Esophagus muscularis mucosa (tissue), 4 donors: ENCODE data around the gene ZDHHC13.

Experiments
- EP300 ChIP-seq: sonication (generic); formaldehyde crosslinking; IDR thresholded peaks from one replicate; pipeline ENCODE4 v1.6.1; 2017; ENCODE audit warnings: antibody characterized with exemption
- POLR2A ChIP-seq: fragments of 450-650 bp; IDR thresholded peaks from one replicate; pipeline ENCODE4 v1.6.1; 2017; ENCODE audit warnings: antibody characterized with exemption, moderate library complexity, mild to moderate bottlenecking, low read depth
- TF ChIP-seq, protein P1 (sequence below), 3 experiments: fragments of 200-600 bp in 2 of 3; fragments of 450-650 bp in 1 of 3; sonication (generic) in 2 of 3; IDR thresholded peaks; one replicate each; pipeline ENCODE4 v1.5.1; 2017 to 2019; ENCODE audit warnings: antibody characterized with exemption in 3 of 3, mild to moderate bottlenecking in 2 of 3, moderate library complexity in 1 of 3

- TF ChIP-seq, protein P1, sequence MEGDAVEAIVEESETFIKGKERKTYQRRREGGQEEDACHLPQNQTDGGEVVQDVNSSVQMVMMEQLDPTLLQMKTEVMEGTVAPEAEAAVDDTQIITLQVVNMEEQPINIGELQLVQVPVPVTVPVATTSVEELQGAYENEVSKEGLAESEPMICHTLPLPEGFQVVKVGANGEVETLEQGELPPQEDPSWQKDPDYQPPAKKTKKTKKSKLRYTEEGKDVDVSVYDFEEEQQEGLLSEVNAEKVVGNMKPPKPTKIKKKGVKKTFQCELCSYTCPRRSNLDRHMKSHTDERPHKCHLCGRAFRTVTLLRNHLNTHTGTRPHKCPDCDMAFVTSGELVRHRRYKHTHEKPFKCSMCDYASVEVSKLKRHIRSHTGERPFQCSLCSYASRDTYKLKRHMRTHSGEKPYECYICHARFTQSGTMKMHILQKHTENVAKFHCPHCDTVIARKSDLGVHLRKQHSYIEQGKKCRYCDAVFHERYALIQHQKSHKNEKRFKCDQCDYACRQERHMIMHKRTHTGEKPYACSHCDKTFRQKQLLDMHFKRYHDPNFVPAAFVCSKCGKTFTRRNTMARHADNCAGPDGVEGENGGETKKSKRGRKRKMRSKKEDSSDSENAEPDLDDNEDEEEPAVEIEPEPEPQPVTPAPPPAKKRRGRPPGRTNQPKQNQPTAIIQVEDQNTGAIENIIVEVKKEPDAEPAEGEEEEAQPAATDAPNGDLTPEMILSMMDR (IDR thresholded peaks at IDR 0.05) = no peak
- TF ChIP-seq EP300 (no peak), POLR2A (no peak)
These were observed 6.1 kb downstream of the ZDHHC13 start for GRCh38 chr11:19122960-19123615.
